HG03432 (cell line): Measurements from ENCODE around the gene BPIFB3.

Experiments
- ATAC-seq: cut with Tn5 transposase; IDR thresholded peaks from one replicate; pipeline ENCODE4 v1.9.1; 2021; ENCODE audit warnings: mild to moderate bottlenecking, moderate library complexity; ENCODE audit not compliant: unreplicated experiment

Gene BPIFB3

GRCh38 chr20:33053291-33054106 is at the start of gene BPIFB3:
BPIFB3 (plus strand) TSS chr20:33053903; CDS start chr20:33055436, 1,533 bp downstream.
- ATAC-seq = no peak

- ATAC-seq = no peak
These were observed 49.5 kb upstream of the BPIFB3 start, which contains the start of gene SUN5 for GRCh38 chr20:33004141-33004751. SUN5 (minus strand) TSS chr20:33004433; CDS start chr20:33004340, 93 bp downstream.

- no peak for ATAC-seq
These were observed 48.6 kb upstream of the BPIFB3 start for GRCh38 chr20:33005132-33005566.

- ATAC-seq = no peak
These were observed 47.6 kb upstream of the BPIFB3 start for GRCh38 chr20:33005908-33006775.

- no peak for ATAC-seq
These were observed 46.8 kb upstream of the BPIFB3 start for GRCh38 chr20:33006776-33007375.

GRCh38 chr20:33007376-33008335 is 46.0 kb upstream of the BPIFB3 start, which contains the start of gene BPIFB2:
BPIFB2 (plus strand) TSS chr20:33007704; CDS start chr20:33008575, 871 bp downstream.
- ATAC-seq = no peak

GRCh38 chr20:33008336-33009213 is 45.1 kb upstream of the BPIFB3 start:
- ATAC-seq = no peak

- ATAC-seq = no peak
These were observed 44.2 kb upstream of the BPIFB3 start for GRCh38 chr20:33009214-33010132.

- ATAC-seq = no peak
These were observed 43.6 kb upstream of the BPIFB3 start for GRCh38 chr20:33010133-33010504.

- no peak for ATAC-seq
These were observed 42.8 kb upstream of the BPIFB3 start for GRCh38 chr20:33010674-33011449.

- ATAC-seq = no peak
These were observed 41.1 kb upstream of the BPIFB3 start for GRCh38 chr20:33012327-33013189.

- ATAC-seq = no peak
These were observed 39.9 kb upstream of the BPIFB3 start for GRCh38 chr20:33013701-33014326.

- ATAC-seq = no peak
These were observed 39.2 kb upstream of the BPIFB3 start for GRCh38 chr20:33014336-33015113.

GRCh38 chr20:33015114-33015484 is 38.6 kb upstream of the BPIFB3 start:
- ATAC-seq = no peak
